IMR-90 (cell line): Measurements from ENCODE around the gene PCSK5. TPM values are rescaled to one million over a fixed set of nuclear protein-coding genes. Genes with fewer than 3 reads are reported as not detected.

ENCODE experiments used
- ATAC-seq: fragments of 200-7000 bp; cut with Tn5 transposase; 2 replicates; pipeline ENCODE4 v1.9.1; 2020; ENCODE audit warnings: low read depth, mild to moderate bottlenecking, moderate library complexity
- BruUV-seq: library from RNA; stranded (reverse); fragments of 400-500 nt; replicated peaks from 2 replicates; lab custom pipeline; 2021; lab: Mats Ljungman, UMichigan
- CTCF ChIA-PET: fragments of 300-600 bp; formaldehyde crosslinking; extraction: SDS; loops from one replicate; lab custom pipeline; 2021; ENCODE audit warnings: antibody characterized with exemption; lab: Yijun Ruan, JAX
- POLR2A ChIA-PET: fragments of 300-600 bp; sonication (Branson Sonifier 250); formaldehyde crosslinking; loops from one replicate; lab custom pipeline; 2022; ENCODE audit warnings: antibody characterized with exemption; ENCODE audit not compliant: unreplicated experiment; lab: Charles Lee
- DNase-seq: peaks from one replicate; pipeline ENCODE4 v3.0.0; 2013
- H2AFZ ChIP-seq: replicated peaks from 2 replicates; pipeline ENCODE3; 2013; ENCODE audit warnings: low read length, mild to moderate bottlenecking; ENCODE audit not compliant: poor library complexity
- H2AK5ac ChIP-seq: 2 replicates; pipeline ENCODE4 v1.6.1; 2013; ENCODE audit warnings: low read depth, low read length, inconsistent platforms
- H2AK9ac ChIP-seq: replicated peaks from 2 replicates; pipeline ENCODE3; 2013; ENCODE audit warnings: mild to moderate bottlenecking, low read depth, low read length, moderate library complexity; ENCODE audit not compliant: poor library complexity
- H2BK120ac ChIP-seq: 2 replicates; pipeline ENCODE4 v1.6.1; 2013; ENCODE audit warnings: low read depth, low read length, inconsistent platforms
- H2BK15ac ChIP-seq: 3 replicates; pipeline ENCODE4 v1.6.1; 2013; ENCODE audit warnings: low read depth, low read length, inconsistent platforms
- H2BK20ac ChIP-seq: 2 replicates; pipeline ENCODE4 v1.6.1; 2013; ENCODE audit warnings: low read depth, mild to moderate bottlenecking, inconsistent platforms, low read length, moderate library complexity
- H2BK5ac ChIP-seq: 2 replicates; pipeline ENCODE4 v1.6.1; 2013; ENCODE audit warnings: mild to moderate bottlenecking, low read depth, low read length, inconsistent platforms; ENCODE audit not compliant: poor library complexity, severe bottlenecking
- H3K14ac ChIP-seq: replicated peaks from 2 replicates; pipeline ENCODE4 v1.6.1; 2013; ENCODE audit warnings: low read depth, low read length, inconsistent platforms
- H3K18ac ChIP-seq: 2 replicates; pipeline ENCODE4 v1.6.1; 2013; ENCODE audit warnings: low read depth, low read length, control low read depth
- H3K23ac ChIP-seq: 2 replicates; pipeline ENCODE4 v1.6.1; 2013; ENCODE audit warnings: low read depth, low read length, inconsistent platforms
- H3K27ac ChIP-seq: 2 replicates; pipeline ENCODE4 v1.5.1; 2013; ENCODE audit warnings: mild to moderate bottlenecking, control low read depth, low read length; ENCODE audit not compliant: insufficient read depth
- H3K27me3 ChIP-seq: 2 replicates; pipeline ENCODE4 v1.6.1; 2013; ENCODE audit warnings: low read length; ENCODE audit not compliant: control insufficient read depth, insufficient read depth
- H3K36me3 ChIP-seq: 2 replicates; pipeline ENCODE4 v1.6.1; 2013; ENCODE audit warnings: low read length, mixed read lengths; ENCODE audit not compliant: control insufficient read depth, insufficient read depth
- H3K4ac ChIP-seq: 2 replicates; pipeline ENCODE4 v1.6.1; 2013; ENCODE audit warnings: low read depth, low read length, inconsistent platforms
- H3K4me1 ChIP-seq: 2 replicates; pipeline ENCODE4 v1.6.1; 2013; ENCODE audit warnings: low read length, mixed read lengths; ENCODE audit not compliant: control insufficient read depth, insufficient read depth
- H3K4me2 ChIP-seq: 2 replicates; pipeline ENCODE4 v1.6.1; 2013; ENCODE audit warnings: low read depth, mild to moderate bottlenecking, control low read depth, low read length, moderate library complexity
- H3K4me3 ChIP-seq: 2 replicates; pipeline ENCODE4 v1.5.1; 2013; ENCODE audit warnings: low read depth, mild to moderate bottlenecking, control low read depth, low read length, moderate library complexity; ENCODE audit not compliant: insufficient read depth
- H3K56ac ChIP-seq: 2 replicates; pipeline ENCODE4 v1.6.1; 2013; ENCODE audit warnings: low read length, inconsistent platforms; ENCODE audit not compliant: insufficient read depth; ENCODE audit errors: extremely low read depth
- H3K79me1 ChIP-seq, 2 experiments: 2 replicates each; pipeline ENCODE4 v1.6.1; 2013; ENCODE audit warnings: low read length in 2 of 2, inconsistent platforms in 1 of 2, low read depth in 1 of 2
- H3K9ac ChIP-seq: 2 replicates; pipeline ENCODE4 v1.6.1; 2013; ENCODE audit warnings: low read depth, low read length, control low read depth
- H3K9me1 ChIP-seq: 2 replicates; pipeline ENCODE4 v1.6.1; 2013; ENCODE audit warnings: low read length, inconsistent platforms; ENCODE audit not compliant: insufficient read depth
- H3K9me3 ChIP-seq: 2 replicates; pipeline ENCODE4 v1.6.1; 2013; ENCODE audit warnings: low read length; ENCODE audit not compliant: control insufficient read depth, insufficient read depth
- H4K20me1 ChIP-seq: 2 replicates; pipeline ENCODE4 v1.6.1; 2013; ENCODE audit warnings: low read length, inconsistent platforms; ENCODE audit not compliant: insufficient read depth
- H4K5ac ChIP-seq: 2 replicates; pipeline ENCODE4 v1.6.1; 2013; ENCODE audit warnings: mild to moderate bottlenecking, low read depth, low read length, control low read depth
- H4K8ac ChIP-seq, 2 experiments: 2 replicates each; pipeline ENCODE4 v1.6.1; 2013; ENCODE audit warnings: low read depth in 2 of 2, low read length in 2 of 2, control low read depth in 1 of 2, inconsistent platforms in 1 of 2
- H4K91ac ChIP-seq: 2 replicates; pipeline ENCODE4 v1.6.1; 2013; ENCODE audit warnings: low read depth, low read length, inconsistent platforms; ENCODE audit not compliant: insufficient read depth
- BHLHE40 ChIP-seq: fragments of 150-350 bp; IDR thresholded peaks from 2 replicates; pipeline ENCODE4 v1.6.1; 2016; ENCODE audit warnings: mild to moderate bottlenecking, low read depth, low read length
- MAFK ChIP-seq: IDR thresholded peaks from 2 replicates; pipeline ENCODE4 v1.6.1; 2012; ENCODE audit warnings: low read depth, low read length, improper control_type of control experiment
- POLR2A ChIP-seq: IDR thresholded peaks from 2 replicates; pipeline ENCODE4 v1.6.1; 2012; ENCODE audit warnings: mild to moderate bottlenecking, low read depth, low read length
- RAD21 ChIP-seq: IDR thresholded peaks from 2 replicates; pipeline ENCODE4 v1.6.1; 2012; ENCODE audit warnings: low read length, improper control_type of control experiment
- RCOR1 ChIP-seq: IDR thresholded peaks from 2 replicates; pipeline ENCODE4 v1.6.1; 2012; ENCODE audit warnings: mild to moderate bottlenecking, low read length, improper control_type of control experiment; ENCODE audit not compliant: insufficient replicate concordance
- RFX5 ChIP-seq: IDR thresholded peaks from 2 replicates; pipeline ENCODE4 v1.8.0; 2012; ENCODE audit warnings: low read depth, mild to moderate bottlenecking, low read length, moderate library complexity
- SMC3 ChIP-seq: fragments of 150-350 bp; IDR thresholded peaks from 2 replicates; pipeline ENCODE4 v1.6.1; 2016; ENCODE audit warnings: low read depth, mild to moderate bottlenecking, antibody characterized with exemption, low read length, moderate library complexity
- WGBS, 2 experiments: methylation state at CpG; one replicate each; pipeline versions ENCODE4 v1.1.5 to v1.1.7; 2013; ENCODE audit warnings: missing lambda C conversion rate in 2 of 2; ENCODE audit not compliant: insufficient read length in 1 of 2; ENCODE audit errors: extremely low coverage in 2 of 2; 5-methylcytosine and 5-hydroxymethylcytosine counted together
- dilution Hi-C: fragments of 300-500 bp; cut with HindIII; formaldehyde crosslinking; loops from one replicate; pipeline ENCODE4 v1.14.3; 2018; ENCODE audit warnings: low sequenced_read_pairs; ENCODE audit not compliant: unreplicated experiment
- in situ Hi-C: fragments of 300-500 bp; cut with MboI; formaldehyde crosslinking; loops from 3 replicates; pipeline ENCODE4 v1.14.3; 2019; ENCODE audit warnings: low sequenced_read_pairs, inconsistent platforms, mixed read lengths
- intact Hi-C: fragments of 100-400 bp; cut with micrococcal nuclease; formaldehyde crosslinking; loops from 2 replicates; pipeline ENCODE4 v1.10.0; 2022
- polyA plus RNA-seq, 3 experiments: library from polyadenylated mRNA; depleted of rRNA; stranded (reverse); fragments of >200 nt; gene quantifications; 2 replicates each; pipeline ENCODE4 v1.2.3, GENCODE V29; 2012; ENCODE audit warnings: low replicate concordance in 1 of 3
- total RNA-seq: library from RNA; depleted of rRNA; stranded (reverse); fragments of >200 nt; gene quantifications from 2 replicates; pipeline ENCODE4 v1.2.3, GENCODE V29; 2012
- TF ChIP-seq, protein P1 (sequence below): conservative IDR thresholded peaks from 2 replicates; pipeline ENCODE4 v1.5.1; 2012; ENCODE audit warnings: mild to moderate bottlenecking, low read depth, low read length, improper control_type of control experiment

PCSK5 gene
- total and polyA plus RNA-seq, 2 of the 4 experiments (the other 2 are of a cell fraction): 1.5 to 3.0 TPM

DNA sequence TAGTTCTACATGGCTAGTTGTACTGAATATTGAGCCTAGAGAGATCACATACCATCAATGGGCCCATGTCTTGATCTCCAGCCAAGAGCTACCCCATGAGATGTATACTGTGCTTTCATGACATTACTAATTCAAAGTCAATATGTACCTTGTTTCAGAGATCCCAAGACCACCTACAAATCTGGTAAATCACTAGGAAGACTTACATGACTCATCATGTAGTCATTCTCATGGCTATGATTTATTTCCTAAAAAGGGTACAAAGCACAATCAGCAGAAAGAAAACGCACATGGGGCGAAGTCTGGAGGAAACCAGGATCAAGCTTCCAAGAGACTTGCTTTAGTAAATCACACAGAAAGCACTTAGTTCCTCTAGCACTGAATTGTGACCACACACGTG is 103.0 kb downstream of the PCSK5 start:
- H3K36me3 ChIP-seq: no peaks in the 10 kb centered on the region; the same call in 1 of the 2 replicates
- no peak overlapping the region for H3K4me2 ChIP-seq
- H2BK20ac ChIP-seq: peak overlapping the region; percentile 11; the same call in 1 of the 2 replicates
- POLR2A ChIA-PET: no interaction called here
- no peak overlapping the region for H2BK5ac ChIP-seq
- no TSS peak for BruUV-seq
- H3K79me1 ChIP-seq: no peaks in the 10 kb centered on the region
- no peak overlapping the region for H3K23ac ChIP-seq
- no peak overlapping the region for H4K5ac ChIP-seq
- 0 out of 2 replicates have a peak overlapping the region, but pooled peaks have one; percentile 37 for H2BK120ac ChIP-seq
- H3K9me1 ChIP-seq: no peaks in the 10 kb centered on the region
- in situ Hi-C loops: no loop called here
- DNase-seq (peak; percentile 41), ATAC-seq (no peak)
- H3K4me1 ChIP-seq: no peaks in the 10 kb centered on the region
- no peak overlapping the region for H3K14ac ChIP-seq
- no peak overlapping the region for H2AFZ ChIP-seq
- no peak overlapping the region for H3K56ac ChIP-seq
- no peak overlapping the region; a peak in 1 of 4 replicates for H4K8ac ChIP-seq
- no peaks in the 10 kb centered on the region for H4K20me1 ChIP-seq
- H2BK15ac ChIP-seq: no peak overlapping the region
- H2AK9ac ChIP-seq: no peak overlapping the region
- CTCF ChIA-PET: interaction anchor here (0.9 kb wide), 1 partner anchor 16 kb away, joined by 3 read pairs; no protein-coding TSS in a partner anchor
- no peaks in the 10 kb centered on the region for H3K27me3 ChIP-seq
- H3K18ac ChIP-seq: no peak overlapping the region
- no peak overlapping the region for H2AK5ac ChIP-seq
- H3K9me3 ChIP-seq: no peaks in the 10 kb centered on the region
- no peak overlapping the region for H3K4me3 ChIP-seq
- dilution Hi-C loops: no loop called here
- TF ChIP-seq RAD21: no peak
- TF ChIP-seq, protein P1, sequence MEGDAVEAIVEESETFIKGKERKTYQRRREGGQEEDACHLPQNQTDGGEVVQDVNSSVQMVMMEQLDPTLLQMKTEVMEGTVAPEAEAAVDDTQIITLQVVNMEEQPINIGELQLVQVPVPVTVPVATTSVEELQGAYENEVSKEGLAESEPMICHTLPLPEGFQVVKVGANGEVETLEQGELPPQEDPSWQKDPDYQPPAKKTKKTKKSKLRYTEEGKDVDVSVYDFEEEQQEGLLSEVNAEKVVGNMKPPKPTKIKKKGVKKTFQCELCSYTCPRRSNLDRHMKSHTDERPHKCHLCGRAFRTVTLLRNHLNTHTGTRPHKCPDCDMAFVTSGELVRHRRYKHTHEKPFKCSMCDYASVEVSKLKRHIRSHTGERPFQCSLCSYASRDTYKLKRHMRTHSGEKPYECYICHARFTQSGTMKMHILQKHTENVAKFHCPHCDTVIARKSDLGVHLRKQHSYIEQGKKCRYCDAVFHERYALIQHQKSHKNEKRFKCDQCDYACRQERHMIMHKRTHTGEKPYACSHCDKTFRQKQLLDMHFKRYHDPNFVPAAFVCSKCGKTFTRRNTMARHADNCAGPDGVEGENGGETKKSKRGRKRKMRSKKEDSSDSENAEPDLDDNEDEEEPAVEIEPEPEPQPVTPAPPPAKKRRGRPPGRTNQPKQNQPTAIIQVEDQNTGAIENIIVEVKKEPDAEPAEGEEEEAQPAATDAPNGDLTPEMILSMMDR: no peak
- TF ChIP-seq BHLHE40: no peak
- TF ChIP-seq POLR2A: no peak
- TF ChIP-seq SMC3: no peak
- TF ChIP-seq RFX5: no peak
- TF ChIP-seq RCOR1: no peak
- TF ChIP-seq MAFK: no peak
- H4K91ac ChIP-seq: no peak overlapping the region
- H3K27ac ChIP-seq: no peak overlapping the region
- WGBS, 2 experiments: 100% methylated on average over 1 of the region's 3 CpGs; no CpG with 5 or more reads in 1 of the 2 experiments
- H3K4ac ChIP-seq: no peak overlapping the region
- intact Hi-C loops: no loop called here
- H3K9ac ChIP-seq: no peak overlapping the region
